DOHH2 (cell line): ENCODE data around the gene TESK1.
A peak's percentile ranks its signal among the peaks of the same experiment; 100 is the strongest.

Experiments
- CTCF ChIP-seq: fragments of 200-600 bp; sonication (generic); IDR thresholded peaks from one replicate; pipeline ENCODE4 v1.5.1; 2014; ENCODE audit warnings: antibody characterized with exemption, mild to moderate bottlenecking, low read depth, low read length; ENCODE audit not compliant: poor library complexity, severe bottlenecking
- EZH2phosphoT487 ChIP-seq: fragments of 200-600 bp; sonication (generic); IDR thresholded peaks from 2 replicates; pipeline ENCODE4 v1.6.1; 2017; ENCODE audit warnings: borderline replicate concordance, mild to moderate bottlenecking, antibody characterized with exemption, low read length, moderate library complexity, mixed read lengths

- TF ChIP-seq EZH2phosphoT487 (no peak), CTCF (peak; percentile 88)
These were observed 41.6 kb downstream of the TESK1 start for GRCh38 chr9:35646533-35647265.
